G401.6 (cell line): ENCODE measurements around the gene GLRA1.

ENCODE experiments used
- FAIRE-seq: peaks from 2 replicates; lab custom pipeline; 2012; peaks lifted over from hg19 to GRCh38; lab: Jason Lieb, UNC

GLRA1 gene

DNA sequence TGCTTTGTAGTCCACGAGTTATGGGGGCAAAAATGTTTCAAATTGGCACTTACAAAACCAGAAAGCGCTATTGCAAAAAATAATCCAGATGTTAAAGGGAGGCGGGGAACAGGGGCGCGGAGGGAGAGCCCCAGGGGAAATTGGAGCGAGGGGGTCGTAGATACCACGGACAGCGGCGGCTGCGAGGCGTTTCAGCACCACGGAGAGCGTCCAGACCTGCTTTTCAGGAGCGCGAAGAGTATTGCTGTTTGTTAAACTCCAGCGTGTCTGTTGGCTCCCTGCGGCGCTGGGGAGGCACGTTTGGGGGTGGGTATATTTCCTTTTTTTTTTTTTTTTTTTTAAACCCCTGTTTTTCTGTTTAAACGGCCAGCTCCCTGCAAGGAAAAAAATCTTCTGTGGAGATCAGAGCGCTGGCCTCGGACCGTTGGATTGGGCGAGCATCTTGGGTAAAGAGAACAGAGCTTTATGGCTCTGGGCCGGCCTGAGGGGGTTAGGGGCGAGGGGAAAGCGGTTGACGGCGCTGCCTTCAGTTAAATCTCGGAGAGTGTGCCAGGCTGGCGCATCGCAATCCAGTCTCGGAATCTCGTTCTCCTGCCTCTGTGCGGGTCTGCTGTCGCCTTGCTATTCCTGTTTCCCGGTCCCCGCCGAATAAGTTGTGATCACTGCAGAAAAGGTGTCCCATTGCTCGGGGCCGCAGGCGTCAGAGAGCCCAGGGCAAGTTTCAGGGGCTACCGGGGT lies at the start of gene GLRA1:
Gene GLRA1, minus strand, starts transcription at position 288 of the 738 bp plus-strand sequence. CDS start 302 bp downstream, outside the sequence.
- FAIRE-seq = no peak

DNA sequence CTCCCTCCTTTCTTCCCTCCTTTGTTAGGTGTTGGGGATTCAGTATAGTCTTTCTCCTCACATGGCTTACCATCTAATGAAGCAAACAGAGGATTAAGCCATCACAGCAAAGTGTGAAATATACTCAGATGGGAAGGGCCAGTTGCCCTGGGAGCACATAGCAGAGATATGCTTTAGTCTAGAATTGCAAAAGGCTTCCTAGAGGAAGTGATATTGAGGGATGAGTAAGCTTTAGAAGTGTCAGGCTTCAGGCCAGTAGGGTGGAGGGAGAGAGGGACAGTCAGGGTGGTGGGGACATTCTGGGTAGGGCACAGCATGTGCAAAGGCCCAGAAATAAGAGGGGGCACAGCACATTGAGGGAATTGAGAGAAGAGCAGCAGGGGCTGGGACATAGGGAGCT lies 46.2 kb upstream of the GLRA1 start:
- FAIRE-seq = no peak

DNA sequence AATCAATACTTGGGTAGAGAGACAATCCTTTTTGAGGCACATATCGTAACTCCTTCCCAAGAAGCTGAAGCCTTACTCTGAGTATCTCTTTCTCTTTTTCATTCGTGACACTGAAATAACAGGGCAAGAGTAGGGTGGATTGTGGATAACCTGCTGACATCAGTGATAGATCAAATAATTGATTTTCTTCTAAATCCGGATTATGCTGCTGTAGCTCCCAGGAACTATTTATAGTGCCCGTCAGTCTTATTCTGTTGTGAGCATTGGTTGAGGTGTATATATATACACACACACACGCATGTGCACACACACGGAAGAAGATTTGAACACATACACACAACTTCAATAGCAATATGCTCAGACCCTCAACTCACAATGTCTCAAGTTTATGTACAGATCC lies 43.2 kb upstream of the GLRA1 start:
- no peak for FAIRE-seq

DNA sequence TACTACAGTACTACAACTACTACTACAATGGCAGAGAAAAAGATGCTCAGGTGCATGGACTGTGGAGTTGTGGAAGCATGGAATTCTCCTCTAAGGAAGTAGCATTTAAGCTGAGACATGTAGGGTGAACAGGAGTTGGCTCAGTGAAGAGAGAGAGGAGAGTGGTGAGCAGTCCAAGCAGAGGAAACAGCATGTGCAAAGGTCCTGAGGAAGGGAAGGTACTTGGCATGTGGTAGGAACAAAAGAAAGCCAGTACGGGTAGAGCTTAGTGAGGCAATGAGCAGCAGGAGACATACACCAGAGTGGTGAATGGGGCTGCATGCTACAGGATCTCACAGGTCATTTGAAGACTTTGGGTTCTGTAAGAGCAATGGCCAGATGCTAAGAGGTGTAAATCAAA lies 41.4 kb upstream of the GLRA1 start:
- FAIRE-seq = no peak

DNA sequence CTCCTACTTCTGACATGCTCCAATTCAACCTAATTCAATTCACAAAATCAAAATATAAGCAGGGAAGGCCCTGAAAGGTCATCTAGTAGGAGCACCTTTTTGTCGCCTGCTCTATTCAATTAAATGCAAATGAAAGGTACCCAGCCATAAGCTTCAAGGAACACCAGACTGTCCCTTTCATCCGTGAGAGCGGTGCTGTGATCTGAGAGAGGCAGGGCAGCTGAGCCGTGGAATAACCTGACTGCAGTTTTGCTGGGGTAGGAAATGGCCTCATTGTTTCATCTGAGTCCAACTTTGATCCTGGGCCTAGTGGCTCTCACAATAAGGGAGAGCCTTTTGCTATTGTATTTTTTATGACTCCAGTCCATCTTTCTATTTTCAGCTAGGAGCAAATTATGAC lies 39.8 kb upstream of the GLRA1 start:
- no peak for FAIRE-seq

DNA sequence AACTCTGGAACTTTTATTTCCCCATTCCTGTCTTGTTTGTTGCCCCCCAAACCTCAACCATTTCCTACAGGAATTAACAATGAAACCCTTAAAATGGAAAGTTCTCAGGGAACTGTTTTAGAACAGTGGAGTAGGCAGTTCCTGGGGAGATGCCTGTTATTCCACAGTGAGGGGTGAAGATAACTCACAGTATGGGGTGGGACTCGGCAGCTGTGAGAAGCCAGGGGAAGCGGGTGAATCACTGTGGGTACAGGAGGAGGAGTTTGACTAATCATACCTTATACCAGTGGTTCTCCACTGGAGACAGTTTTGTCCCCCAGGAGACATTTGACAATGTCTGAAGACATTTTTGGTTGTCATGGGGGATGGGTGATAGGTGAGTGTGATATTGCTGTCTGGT lies 36.9 kb upstream of the GLRA1 start:
- no peak for FAIRE-seq

DNA sequence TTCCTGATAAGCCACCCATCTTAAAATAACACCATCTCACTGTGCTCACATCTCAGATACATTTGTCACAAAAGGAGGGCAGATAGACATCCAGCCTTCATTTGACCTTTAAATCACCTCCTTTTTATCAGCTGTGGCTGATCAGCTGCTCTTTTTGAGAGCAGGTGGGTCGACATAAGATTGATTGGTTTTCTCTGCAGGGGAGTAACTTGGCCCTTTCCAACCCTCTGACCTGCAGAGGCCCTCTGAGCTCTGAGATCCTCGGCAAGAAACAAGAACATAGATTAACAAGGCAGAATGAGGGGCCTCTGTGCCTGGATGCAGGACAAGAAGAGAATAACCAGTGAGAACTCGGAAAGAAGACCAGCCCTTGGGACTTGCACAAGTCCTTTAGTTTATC lies 33.5 kb upstream of the GLRA1 start:
- no peak for FAIRE-seq

DNA sequence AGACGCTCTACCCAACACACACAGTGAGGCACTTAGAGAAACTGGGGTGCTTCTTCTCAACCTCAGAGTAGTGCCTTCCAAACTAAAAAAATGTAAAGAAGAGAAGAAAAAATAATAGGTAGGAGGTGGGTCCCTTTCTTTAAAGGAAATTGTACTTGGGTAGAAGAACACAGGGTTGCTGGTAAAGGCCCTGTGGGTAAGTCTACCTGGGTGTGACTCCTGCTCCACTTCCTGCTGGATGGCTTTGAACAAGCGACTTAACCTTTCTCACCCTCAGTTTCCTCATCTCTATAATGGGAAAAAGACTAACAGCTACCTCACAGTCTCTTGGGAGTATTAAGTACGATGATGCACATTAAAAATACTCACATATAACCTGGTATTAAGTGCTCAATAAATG lies 32.1 kb upstream of the GLRA1 start:
- FAIRE-seq = no peak

DNA sequence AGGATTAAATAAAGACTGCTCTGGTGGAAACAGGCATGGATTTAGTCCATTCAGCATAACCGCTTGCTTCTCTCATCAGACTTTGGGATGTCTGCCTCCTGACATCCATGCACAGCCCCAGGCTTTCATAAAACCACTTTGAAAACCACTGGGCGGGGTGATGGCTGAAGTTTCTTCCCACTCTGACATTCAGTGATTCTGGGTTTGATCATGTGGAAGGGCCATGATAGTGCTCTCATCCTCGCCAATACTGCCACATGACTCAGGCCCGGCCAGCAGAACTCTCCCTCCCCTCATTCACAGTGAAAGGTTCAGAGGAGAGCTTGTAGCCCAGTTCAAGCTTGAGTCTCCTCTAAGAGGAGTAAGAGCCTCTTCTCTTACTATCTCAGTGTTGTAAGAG lies 29.6 kb upstream of the GLRA1 start:
- no peak for FAIRE-seq

DNA sequence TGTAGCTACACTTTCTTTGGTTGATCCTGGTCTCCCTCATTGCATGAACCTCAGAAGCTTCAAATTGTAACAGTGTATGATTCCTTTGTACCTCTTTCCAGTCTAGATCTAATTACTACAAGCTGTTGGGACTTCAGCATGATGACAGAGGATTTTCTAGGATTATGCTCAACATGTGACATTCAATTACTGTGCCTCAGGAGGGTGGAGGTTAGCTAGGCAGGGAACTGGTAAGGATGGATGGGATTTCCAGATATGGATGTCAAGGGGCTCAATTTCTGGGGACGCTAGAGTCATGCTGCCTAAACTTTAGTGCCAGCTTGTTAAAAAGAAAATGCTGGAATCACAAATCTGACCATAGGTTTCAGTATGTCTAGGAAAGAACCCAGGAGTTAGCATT lies 29.2 kb upstream of the GLRA1 start:
- no peak for FAIRE-seq

DNA sequence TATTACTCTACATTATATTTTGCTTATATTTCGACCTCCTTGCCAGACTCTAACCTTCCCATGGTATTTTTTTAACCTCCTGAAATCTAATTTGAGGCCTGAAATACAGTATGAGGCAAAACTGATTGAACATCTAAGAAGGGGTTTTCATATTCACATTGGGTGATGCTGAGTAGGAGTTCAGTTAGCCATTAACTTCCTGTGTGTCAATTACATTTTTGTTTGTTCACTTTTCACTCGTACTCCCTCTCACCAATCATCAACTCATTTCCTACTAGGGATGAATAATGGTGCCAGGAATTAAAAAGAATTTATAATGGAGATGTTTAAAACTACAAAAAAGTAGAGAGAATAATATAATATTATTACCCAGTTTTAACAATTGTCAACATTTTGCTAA lies 27.6 kb upstream of the GLRA1 start:
- FAIRE-seq = no peak

DNA sequence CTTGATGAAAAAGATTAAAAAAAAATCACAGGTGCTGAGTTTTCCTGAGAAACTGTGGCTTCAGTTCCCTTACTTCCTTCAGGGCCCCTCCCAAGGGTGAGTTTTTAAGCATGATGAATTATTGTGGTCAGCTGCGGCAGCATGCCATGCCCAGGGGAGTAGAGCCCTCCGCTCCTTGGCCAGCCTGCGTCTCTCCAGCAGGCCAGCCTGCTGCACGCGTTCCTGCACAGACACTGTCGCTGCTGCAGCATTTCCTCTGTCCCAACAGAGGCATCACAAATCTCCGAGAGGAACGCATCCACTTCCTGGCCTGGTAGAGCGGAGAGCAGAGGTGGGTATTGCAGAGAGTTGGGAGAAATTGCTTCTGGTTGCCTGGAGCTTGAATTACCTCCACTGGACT lies 26.1 kb upstream of the GLRA1 start:
- no peak for FAIRE-seq

DNA sequence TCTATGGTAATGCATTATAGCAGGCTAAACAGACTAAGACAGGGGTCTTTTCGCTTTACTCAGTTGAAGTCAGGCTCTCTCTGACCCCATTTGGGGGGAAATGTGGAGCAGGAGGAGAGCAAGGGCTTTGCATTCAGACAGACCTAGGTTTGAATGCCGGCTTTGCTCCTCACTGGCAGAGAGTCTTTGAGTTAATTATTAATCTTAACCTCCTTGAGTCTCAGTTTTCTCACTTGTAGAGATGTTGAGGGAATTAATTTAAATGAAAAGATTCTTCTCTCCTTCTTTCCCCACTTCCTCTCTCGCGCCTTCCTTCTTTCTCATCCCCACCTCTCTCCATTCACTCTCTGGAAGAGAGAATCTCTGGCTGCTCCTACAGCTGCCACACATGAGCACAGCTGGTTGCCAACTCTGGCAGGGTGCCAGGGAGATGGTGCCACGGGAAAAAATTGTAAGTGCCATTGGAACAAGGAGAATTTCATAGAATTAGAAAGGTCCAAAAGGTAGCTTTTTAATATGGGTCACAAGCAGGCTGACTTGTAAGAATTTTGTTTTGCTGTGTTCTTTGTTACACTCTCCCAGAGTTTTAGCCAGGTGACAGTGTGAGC lies 25.2 kb upstream of the GLRA1 start:
- FAIRE-seq = no peak

DNA sequence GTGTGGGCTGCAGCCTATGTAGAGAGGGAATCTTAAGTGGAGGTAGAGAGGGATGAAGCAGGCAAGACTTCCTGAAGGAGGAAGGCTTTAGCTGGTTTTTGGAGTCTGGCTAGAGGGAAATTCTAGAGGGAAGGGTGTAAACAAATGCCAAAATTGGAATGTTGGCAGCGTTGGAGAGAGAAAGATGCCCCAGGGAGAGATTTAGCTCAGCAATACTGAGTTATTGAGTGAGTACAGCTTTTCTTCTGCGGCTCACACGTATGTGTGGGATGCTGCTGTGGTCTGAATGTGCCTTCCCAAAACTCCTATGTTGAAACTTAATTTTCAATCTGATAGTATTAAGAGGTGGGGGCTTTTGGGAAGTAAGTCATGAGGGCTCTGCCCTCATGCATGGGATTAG lies 24.5 kb upstream of the GLRA1 start:
- FAIRE-seq = no peak

DNA sequence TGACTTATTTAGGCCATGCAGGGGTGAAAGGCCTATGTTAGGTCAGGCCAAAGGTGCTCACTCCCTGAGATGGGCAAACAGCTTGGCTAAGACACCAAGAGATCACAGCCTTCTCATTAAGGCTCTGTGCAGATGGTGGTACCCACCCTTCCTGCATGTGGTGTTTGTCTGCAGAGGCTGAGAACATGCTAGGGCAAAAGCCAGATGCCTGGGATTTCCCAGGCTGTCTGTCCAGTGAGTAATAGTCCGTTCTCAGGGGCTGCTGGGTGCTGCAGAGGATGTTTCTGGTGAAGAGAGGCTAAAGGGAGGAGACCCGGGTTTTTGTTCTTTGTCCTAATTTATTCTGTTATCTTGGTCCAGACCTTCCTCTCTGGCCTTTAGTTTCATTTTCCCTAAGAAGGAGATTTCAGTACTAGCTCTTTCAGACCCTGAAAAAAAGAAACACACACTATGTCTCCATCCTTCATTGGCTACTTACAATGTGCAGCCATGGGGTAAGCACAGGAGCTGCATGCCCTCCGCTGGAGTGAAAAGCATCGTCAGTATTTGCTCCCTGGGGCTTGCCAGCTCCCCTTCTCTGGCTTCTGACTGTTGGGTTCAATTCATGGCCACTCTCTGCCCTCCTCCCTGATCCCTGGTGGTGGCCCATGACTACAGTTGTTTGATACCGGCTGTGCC lies 23.4 kb upstream of the GLRA1 start:
- FAIRE-seq = no peak

DNA sequence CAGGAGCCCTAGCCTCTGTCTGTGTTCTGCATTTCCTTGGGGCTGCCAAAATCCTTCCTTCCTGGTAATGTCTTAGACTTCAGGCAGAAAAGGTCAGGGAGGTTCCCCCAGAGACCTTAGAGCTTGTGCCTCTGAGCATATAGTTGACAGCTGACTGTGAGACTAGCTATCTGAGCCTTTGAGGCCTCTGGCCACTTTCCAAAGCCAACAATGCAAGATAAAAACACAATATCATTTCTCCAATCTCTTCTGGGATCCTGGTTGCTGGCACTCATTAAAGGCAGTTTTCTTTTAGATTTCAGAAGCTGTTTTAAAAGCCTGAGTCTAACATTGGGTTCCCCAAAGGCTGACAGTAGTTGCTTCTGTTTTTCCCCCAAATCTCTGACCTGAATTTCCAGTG lies 13.2 kb upstream of the GLRA1 start:
- FAIRE-seq = no peak

DNA sequence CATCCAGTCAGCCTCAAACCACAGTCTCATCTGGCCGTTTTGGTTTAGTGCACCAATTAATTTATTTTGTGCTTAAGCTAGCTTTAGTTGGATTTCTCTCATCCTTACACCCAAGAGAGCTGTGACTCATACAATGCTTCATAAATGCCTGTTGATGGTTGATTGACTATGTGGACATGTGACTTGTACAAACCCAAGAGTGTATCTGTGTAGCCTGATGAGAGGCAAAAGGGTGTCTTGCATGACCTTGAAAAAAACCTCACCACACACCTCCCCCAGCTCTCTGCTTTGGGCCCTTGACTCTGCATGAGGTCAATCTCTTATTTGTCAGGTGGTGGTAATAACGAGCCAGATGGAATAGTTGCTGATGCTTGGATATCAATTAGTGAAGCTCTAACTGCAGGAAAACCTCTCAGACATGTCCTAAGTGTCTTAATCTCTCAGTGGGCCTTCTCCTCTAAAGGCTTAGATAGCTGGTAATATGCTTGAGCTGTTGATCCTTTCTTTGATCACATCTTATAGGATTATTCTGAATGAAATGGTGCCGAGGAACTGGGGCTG lies 10.6 kb upstream of the GLRA1 start:
- FAIRE-seq = no peak

DNA sequence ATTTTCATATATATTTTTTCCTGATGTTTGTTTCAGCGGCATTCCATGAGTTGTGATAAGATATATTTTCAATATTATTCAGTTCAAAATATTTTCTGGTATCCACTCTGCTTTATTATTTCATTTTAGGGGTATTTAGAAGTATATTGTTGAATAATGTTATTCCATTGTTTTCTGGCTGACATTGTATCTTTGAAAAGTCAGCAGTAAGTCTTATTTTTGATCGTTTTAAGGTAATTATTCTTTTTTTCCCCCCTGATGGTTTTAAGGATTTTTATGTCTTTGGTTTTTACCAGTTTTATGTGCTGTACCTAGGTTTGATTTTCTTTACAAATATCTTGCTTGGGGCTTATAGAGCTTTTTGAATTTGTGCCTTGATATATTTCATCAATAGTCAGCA lies 6.6 kb upstream of the GLRA1 start:
- no peak for FAIRE-seq

DNA sequence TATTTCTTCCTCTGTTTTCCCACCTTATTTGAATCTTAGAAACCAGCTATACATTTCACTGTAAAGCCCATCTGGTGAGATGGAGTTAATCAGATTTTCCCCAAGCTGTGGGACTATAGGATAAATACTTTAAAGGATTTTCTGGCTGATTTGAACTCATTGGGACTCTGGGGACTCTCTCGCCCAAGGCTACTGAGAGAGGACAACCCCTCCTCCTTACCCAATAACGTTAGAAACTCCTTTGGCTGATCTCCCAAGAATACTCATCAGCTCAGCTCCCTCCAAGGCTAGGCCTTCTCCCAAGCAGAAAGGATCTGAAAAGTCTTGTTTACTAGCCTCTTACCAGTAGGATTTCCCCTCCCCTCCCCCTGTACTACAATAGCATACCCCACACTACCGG lies 1.5 kb upstream of the GLRA1 start:
- no peak for FAIRE-seq

DNA sequence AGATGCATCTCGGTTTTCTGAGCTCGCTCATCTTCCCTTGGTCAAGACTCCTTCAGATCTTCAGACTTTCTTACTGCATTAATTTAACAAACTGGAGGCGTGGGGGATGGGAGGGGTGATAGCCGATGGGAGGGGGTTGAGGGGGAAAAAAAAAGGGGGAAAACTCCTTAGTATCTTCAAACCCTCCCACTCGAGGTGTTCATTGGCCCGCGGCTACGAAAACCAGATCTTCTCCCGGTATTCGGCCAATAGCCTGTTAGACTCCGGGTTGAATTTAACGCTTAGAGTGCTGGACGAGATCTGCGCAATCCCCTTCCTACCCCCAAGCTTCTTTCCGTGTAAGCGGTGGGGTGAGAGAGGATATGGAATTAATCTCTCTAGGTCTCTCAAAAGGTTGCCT lies 689 bp upstream of the GLRA1 start:
- no peak for FAIRE-seq

DNA sequence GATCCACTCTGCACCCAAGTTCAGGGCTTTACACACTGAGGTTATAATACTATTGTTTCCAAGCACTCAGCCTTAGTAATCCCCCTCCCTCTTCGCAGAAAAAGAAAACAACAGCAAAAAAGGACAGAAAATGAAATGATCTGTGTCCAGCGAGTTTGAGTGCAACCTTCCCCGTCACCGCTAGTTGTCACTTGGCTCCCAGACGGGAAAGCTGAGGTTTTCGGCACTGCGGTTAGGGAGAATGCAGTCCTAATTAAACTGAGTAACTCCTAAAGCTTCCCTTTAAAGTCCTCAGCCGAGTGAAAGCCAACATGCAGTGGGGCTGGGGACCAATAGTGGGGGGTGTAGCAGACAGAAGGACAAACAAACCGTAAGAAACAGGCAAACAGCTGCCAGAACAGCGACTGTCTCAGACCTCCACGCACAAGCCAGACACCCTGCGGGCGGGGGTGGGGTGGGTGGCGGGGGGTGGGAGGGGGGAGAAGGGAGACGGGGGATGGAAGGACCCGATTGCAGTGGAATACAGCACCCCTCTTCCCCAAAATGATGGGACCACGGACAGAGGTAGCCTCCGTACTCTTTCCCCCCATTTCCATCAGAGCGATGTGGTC lies 680 bp downstream of the GLRA1 start:
- FAIRE-seq = no peak

DNA sequence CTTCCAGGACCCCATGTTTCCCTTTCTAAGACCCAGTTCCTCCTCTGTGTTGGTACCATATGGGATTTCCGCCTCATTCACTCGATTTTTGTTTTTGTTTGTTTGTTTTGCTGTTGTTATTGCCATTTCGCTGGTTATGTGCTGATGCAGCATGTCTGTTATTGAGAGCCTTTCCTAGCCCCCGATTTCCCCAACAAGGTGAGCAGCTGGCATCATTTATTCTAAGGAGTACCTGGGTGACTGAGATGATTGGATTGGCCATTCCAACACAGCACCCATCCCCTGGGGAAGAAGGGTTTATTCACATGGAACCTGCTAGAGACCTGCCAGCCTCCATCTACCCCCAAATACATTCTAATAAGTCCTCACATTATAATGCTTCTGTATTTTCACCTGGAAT lies 2.7 kb downstream of the GLRA1 start:
- no peak for FAIRE-seq

DNA sequence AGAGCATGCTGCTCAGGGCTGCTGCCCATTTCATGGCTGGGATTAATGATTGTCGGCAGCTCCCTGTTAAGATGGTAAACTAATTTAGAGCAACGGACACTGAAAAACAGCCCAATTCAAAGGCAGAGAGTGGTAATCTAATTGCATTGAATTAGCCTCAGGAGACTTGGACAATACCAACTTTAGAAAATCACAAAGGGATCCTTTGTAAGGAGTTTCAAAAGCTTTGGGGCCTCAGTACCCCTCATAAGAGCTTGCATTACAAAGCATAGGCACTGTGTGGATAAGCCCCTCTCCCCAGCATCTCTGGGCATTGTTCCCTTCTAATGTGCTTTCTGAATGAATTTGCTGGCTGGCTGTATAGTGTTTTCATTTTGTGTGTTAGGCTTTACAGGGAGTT lies 6.7 kb downstream of the GLRA1 start:
- FAIRE-seq = no peak
